ENCODE data around the gene FAM47B.

FAM47B gene

GRCh38 chrX:34942496-34942895 lies at the start of gene FAM47B:
Gene FAM47B (plus strand): TSS chrX:34942796. CDS start chrX:34942832, 36 bp downstream.
- H3K27me3 ChIP-seq (ENCODE audit: low read depth, low read length), result no peaks in the 10 kb centered on the region
- H3K4me1 ChIP-seq (ENCODE audit: low read length), result no peaks in the 10 kb centered on the region
- H3K79me2 ChIP-seq (ENCODE audit: low read length), result no peaks in the 10 kb centered on the region
- TF ChIP-seq CTCF (IDR thresholded peaks at IDR 0.05; ENCODE audit: low read depth, low read length) (no peak), EZH2phosphoT487 (IDR thresholded peaks at IDR 0.05; ENCODE audit: low read depth) (no peak)
- H3K9me3 ChIP-seq (ENCODE audit: insufficient read depth, low read length), result no peaks in the 10 kb centered on the region
- no peaks in the 10 kb centered on the region for H4K20me1 ChIP-seq (ENCODE audit: insufficient read depth, low read length)
- H3K9ac ChIP-seq (ENCODE audit: low read length), result no peak within 1 kb of the TSS
- H2AFZ ChIP-seq (ENCODE audit: low read depth, low read length), result no peak within 1 kb of the TSS
- no peak within 1 kb of the TSS for H3K4me2 ChIP-seq (ENCODE audit: low read length)
- H3K36me3 ChIP-seq (replicated peaks; ENCODE audit: low read depth, low read length), result no peaks in the 10 kb centered on the region
- no peak within 1 kb of the TSS for H3K27ac ChIP-seq (ENCODE audit: low read length)
- no peak within 1 kb of the TSS for H3K4me3 ChIP-seq (ENCODE audit: low read length)

GRCh38 chrX:34893741-34894140 lies 48.9 kb upstream of the FAM47B start:
- H3K4me3 ChIP-seq (ENCODE audit: low read length), result no peak overlapping the region
- no peaks in the 10 kb centered on the region for H3K79me2 ChIP-seq (ENCODE audit: low read length)
- TF ChIP-seq CTCF (IDR thresholded peaks at IDR 0.05; ENCODE audit: low read depth, low read length) (peak; percentile 53), EZH2phosphoT487 (IDR thresholded peaks at IDR 0.05; ENCODE audit: low read depth) (no peak)
- H3K36me3 ChIP-seq (replicated peaks; ENCODE audit: low read depth, low read length), result no peaks in the 10 kb centered on the region
- H4K20me1 ChIP-seq (ENCODE audit: insufficient read depth, low read length), result no peaks in the 10 kb centered on the region
- H3K4me2 ChIP-seq (ENCODE audit: low read length), result 0 out of 2 replicates have a peak overlapping the region, but pooled peaks have one; percentile 3
- H3K4me1 ChIP-seq (ENCODE audit: low read length), result no peaks in the 10 kb centered on the region
- H3K27me3 ChIP-seq (ENCODE audit: low read depth, low read length), result no peaks in the 10 kb centered on the region
- H2AFZ ChIP-seq (ENCODE audit: low read depth, low read length), result no peak overlapping the region
- H3K9ac ChIP-seq (ENCODE audit: low read length), result no peak overlapping the region
- H3K9me3 ChIP-seq (ENCODE audit: insufficient read depth, low read length), result no peaks in the 10 kb centered on the region
- no peak overlapping the region for H3K27ac ChIP-seq (ENCODE audit: low read length)

GRCh38 chrX:34900691-34901090 lies 41.9 kb upstream of the FAM47B start:
- Histone ChIP-seq H3K9me3 (ENCODE audit: insufficient read depth, low read length) (no peaks in the 10 kb centered on the region), H4K20me1 (ENCODE audit: insufficient read depth, low read length) (no peaks in the 10 kb centered on the region), H3K4me2 (ENCODE audit: low read length) (no peak overlapping the region), H3K27ac (ENCODE audit: low read length) (no peak overlapping the region), H3K4me1 (ENCODE audit: low read length) (no peaks in the 10 kb centered on the region), H3K27me3 (ENCODE audit: low read depth, low read length) (no peaks in the 10 kb centered on the region), H3K9ac (ENCODE audit: low read length) (no peak overlapping the region), H3K4me3 (ENCODE audit: low read length) (no peak overlapping the region), H3K79me2 (ENCODE audit: low read length) (no peaks in the 10 kb centered on the region), H2AFZ (ENCODE audit: low read depth, low read length) (no peak overlapping the region), H3K36me3 (replicated peaks; ENCODE audit: low read depth, low read length) (no peaks in the 10 kb centered on the region)
- TF ChIP-seq CTCF (IDR thresholded peaks at IDR 0.05; ENCODE audit: low read depth, low read length), result no peak
- TF ChIP-seq EZH2phosphoT487 (IDR thresholded peaks at IDR 0.05; ENCODE audit: low read depth), result no peak

GRCh38 chrX:34901761-34902160 lies 40.8 kb upstream of the FAM47B start:
- TF ChIP-seq CTCF (IDR thresholded peaks at IDR 0.05; ENCODE audit: low read depth, low read length) (no peak), EZH2phosphoT487 (IDR thresholded peaks at IDR 0.05; ENCODE audit: low read depth) (no peak)

More at GRCh38 chrX:34901761-34902160, 40.8 kb upstream of the FAM47B start:
- no peaks in the 10 kb centered on the region for H3K36me3 ChIP-seq (replicated peaks; ENCODE audit: low read depth, low read length)
- H3K79me2 ChIP-seq (ENCODE audit: low read length), result no peaks in the 10 kb centered on the region
- no peaks in the 10 kb centered on the region for H4K20me1 ChIP-seq (ENCODE audit: insufficient read depth, low read length)
- no peaks in the 10 kb centered on the region for H3K9me3 ChIP-seq (ENCODE audit: insufficient read depth, low read length)
- no peaks in the 10 kb centered on the region for H3K4me1 ChIP-seq (ENCODE audit: low read length)
- no peaks in the 10 kb centered on the region for H3K27me3 ChIP-seq (ENCODE audit: low read depth, low read length)
- no peak overlapping the region for H3K27ac ChIP-seq (ENCODE audit: low read length)
- no peak overlapping the region for H3K4me3 ChIP-seq (ENCODE audit: low read length)
- no peak overlapping the region for H3K4me2 ChIP-seq (ENCODE audit: low read length)
- H3K9ac ChIP-seq (ENCODE audit: low read length), result no peak overlapping the region
- no peak overlapping the region for H2AFZ ChIP-seq (ENCODE audit: low read depth, low read length)
